ENCODE measurements around the gene EPB41L5.
"Not testable (repeated sequence)": the region's sequence is repeated elsewhere in the genome, so short reads cannot be mapped to it uniquely, and the experiment has no call there.

Gene EPB41L5

DNA sequence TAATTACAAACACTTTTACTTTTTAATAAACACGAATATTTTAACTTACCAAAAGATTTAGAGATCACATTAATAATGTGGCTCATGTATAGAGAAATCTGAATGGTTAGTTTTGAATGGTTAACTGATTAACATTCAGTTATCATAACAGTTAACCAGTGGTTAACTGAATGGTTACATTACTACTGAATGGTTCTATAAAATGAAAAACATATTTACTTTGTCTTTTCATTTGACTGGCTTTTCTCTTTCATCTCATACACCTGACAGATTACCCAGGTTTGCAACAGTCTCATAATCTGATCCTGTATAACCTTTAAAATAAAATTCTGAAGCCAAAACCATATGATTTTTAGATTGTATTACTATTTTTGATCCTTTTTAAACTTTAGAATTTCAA is 91.9 kb downstream of the EPB41L5 start:
- no peak for DNase-seq

DNA sequence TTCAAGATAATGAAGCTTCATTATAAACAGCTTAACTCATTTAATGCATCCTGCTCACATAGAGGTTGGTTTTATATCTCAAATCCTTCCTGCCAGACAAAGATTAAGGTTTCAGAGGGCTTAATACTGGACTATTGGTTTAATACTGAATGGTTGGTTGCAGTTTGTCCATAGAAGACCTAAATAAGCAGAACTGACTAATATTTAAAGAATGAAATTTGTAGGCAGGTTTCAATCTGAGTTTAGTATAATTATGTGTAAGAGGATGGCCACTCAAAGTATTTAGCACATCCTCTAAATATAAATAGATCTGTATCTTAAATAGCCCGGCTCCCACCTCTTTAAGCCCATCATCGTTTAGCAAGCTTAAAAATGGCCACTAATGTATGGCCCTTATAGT is 92.5 kb downstream of the EPB41L5 start:
- DNase-seq: no peak

DNA sequence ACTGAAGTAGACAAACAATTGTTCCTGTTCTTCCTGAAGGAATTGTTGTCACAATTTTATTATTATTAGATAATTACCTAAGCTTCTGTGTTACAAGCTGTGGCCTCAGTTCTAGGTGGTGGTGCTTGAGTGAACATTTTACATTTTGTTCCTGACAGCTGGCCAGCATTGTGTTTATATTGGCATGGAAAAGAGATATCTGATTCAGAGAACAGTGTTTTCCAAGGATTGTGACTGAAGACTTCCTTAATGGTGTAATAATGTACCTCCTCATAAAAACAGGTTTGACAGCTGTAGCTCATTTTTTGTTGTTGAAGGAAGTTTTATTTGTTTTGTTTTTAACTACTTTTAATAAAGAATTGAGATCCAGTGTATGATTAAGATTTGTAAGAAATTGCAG is 95.2 kb downstream of the EPB41L5 start:
- no peak for DNase-seq

DNA sequence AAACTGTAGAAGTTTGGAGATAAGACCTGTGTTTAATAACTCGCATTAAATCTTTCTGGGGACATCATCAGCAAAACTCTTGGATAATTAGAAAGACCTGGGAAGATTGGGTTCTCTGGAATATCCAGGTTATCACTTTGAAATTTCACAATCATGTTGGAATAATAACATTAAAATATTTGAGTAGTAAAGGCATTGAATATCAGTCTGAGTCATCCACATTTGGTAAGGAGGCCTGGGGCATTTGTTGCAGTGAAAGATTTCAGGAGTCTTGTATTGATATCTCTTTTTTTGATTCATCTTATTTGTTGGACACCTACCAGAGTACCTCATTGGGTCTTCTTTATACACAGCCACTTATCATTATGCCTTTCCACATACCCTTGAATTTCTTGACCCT is 95.9 kb downstream of the EPB41L5 start:
- no peak for DNase-seq

DNA sequence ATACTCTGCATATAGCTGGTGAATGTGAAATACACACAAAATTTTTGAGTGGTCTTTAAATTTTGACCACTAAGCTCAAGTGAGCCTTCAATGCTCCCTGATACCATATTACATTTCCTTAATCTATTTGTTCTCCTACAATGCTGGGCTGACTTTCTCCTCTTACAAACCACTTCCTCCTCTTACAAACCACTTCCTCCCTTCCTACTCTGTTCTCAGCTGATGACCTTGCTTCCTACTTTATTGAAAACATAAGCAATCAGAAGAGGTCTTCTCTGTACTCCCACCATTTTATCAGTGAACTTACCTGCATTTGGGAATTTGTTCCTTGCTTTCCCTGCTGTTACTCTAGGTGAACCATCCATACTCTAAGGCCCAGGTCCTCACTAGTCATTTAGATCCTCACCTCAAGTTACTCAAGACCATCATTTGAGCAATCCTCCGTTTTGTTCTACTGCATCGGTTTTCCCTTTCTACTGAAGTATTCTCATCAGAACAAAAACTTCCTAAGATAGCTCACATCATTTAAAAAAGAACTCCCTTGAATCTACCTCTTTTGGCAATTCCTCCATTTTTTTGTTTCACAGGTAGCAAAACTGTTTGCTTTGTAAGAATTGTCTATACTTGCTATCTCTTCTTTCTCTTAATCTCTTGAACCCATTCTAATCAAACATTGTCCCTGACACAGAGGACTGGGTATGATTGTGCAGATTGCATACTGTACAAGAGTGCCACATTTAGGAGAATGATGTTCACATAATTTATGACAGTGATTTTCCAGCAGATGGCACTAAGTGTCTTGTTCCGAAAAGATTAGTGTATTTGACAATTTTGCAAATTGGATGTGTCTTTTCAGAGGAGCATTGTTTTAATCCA is 96.5 kb downstream of the EPB41L5 start:
- no peak for DNase-seq

DNA sequence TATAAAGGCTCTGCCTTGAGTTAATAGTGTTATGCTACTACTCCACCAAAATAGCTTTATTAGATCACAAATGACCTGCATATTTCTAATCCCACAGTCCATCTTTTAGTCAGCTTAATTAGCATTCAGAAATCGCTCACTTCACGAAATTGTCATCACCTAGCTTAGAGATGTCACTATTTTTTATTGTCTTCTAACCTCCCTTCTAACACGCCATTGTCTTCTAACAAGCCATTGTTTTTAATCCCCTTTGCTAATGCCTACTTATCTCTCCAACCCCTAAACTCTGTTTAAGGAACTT is 97.1 kb downstream of the EPB41L5 start:
- no peak for DNase-seq

DNA sequence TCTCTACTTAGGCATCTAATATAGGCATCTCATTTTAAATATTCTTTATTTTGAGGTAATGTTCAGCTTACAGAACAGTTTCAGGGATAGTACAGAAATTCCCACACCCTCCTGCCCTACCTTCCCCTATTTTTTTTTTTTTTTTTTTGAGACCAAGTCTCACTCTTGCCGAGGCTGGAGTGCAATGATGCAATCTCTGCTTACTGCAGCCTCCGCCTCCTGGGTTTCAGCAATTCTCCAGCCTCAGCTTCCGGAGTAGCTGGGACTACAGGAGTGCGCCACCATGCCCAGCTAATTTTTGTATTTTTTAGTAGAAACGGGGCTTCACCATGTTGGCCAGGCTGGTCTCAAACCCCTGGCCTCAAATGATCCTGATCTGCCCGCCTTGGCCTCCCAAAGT is 97.6 kb downstream of the EPB41L5 start:
- DNase-seq: no peak

DNA sequence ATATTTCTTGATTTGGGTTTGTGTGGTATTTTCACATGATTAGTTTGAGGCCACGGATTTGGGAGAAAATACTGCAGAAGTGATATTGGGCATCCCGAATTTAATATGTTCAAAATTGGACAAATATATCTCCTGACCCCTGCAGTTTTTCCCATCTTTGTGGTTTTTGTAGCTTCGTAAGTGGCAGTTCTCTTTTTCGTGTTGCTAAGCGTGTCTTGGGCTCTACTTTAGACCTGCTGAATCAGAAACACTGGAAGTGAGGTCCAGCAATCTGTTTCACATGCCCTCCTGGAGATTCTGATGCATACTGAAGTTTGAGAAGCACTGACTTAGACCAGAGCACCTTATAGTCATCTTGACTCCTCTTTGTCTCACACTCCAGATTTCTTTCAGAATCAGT is 98.3 kb downstream of the EPB41L5 start:
- DNase-seq: no peak

DNA sequence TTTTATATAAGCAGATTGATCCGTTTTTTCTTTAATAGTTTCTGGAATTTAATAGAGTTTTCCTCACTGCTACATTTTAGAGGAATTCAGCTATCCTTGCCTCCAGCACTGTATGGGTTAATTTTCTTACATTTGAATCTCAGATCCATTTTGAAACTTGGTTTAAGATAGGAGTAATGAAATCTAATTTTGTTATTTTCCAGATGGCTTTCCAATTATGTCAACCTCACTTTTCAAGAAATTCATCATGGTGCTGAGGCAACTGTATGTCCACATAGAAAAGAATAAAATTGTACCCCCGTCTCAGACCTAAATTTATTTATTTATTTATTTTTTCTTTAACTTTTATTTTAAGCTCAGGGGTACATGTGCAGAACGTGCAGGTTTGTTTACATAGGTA is 105.1 kb downstream of the EPB41L5 start:
- no peak for DNase-seq

DNA sequence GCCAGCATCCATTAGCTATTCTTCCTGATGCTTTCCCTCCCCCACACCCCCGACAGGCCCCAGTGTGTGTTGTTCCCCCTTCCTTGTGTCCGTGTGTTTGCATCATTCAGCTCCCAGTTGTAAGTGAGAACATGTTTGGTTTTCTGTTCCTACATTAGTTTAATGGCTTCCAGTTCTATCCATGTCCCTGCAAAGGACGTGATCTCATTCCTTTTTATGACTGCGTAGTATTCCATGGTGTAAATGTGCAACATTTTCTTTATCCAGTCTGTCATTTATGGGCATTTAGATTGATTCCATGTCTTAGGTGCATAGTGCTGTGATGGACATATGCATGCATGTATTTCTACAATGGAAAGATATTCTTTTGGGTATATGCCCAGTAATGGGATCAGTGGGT is 105.6 kb downstream of the EPB41L5 start:
- DNase-seq: no peak

DNA sequence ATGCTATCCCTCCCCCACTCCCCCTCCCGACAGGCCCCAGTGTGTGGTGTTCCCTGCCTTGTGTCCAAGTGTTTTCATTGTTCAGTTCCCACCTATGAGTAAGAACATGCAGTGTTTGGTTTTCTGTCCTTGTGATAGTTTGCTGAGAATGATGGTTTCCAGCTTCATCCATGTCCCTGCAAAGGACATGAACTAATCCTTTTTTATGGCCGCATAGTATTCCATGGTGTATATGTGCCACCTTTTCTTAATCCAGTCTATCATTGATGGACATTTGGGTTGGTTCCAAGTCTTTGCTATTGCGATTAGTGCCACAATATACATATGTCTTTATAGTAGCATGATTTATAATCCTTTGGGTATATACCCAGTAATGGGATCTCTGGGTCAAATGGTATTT is 108.5 kb downstream of the EPB41L5 start:
- DNase-seq: not testable (repeated sequence)

DNA sequence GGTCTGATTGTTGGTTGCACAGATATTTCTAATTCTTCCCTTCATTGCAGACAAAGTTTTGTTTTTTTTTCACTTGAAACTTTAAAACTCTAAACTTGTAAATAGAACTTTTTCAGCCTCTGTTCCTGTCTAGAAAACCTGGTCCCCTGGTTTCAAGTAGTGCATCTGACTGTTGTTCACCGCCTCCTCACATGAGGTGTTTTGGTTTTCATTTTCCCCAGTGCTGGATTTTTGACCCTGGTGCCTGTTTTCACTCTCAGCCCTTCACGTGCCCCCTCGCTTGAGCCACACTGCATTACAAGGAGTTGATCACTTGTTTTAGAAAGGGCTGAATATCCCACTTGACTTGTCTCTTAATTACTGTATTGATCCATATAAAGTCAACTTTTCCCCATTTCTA is 110.2 kb downstream of the EPB41L5 start:
- no peak for DNase-seq

DNA sequence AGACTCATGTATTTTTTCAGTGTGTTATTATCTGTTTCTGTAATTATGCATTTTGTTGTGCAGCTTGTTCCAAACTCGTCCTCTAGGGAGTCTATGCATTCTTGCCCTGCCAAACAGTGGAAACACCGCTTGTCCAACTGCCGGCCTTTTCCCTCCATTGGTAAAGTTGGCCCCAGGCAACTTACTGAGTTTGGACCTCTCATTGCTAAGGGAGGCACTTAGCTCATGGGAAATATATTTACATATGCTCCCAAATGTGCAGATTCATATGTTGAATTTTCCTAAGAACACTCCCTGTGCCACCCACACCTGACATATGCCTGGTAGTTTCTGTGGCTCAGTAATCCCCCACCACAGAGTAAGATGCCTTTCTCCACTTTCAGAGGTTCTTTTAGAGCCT is 112.3 kb downstream of the EPB41L5 start:
- no peak for DNase-seq

DNA sequence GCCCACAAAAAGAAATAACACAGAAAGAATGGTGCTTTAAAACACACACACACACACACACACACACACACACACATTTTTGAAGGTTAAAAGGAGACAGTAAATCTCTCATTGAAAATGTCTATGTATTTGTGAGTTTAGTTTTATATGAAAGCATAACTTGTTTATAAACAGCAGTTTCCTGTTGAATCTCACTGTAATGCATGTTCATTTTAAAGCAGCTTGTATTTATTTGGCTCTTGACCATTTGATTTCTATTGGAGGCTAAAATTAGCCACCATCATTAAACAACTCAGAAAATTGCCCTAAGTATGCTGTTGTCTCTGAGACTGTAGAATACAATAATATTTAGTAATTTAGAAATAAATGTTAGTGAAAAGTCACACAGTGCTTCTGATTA is 115.3 kb downstream of the EPB41L5 start:
- no peak for DNase-seq

DNA sequence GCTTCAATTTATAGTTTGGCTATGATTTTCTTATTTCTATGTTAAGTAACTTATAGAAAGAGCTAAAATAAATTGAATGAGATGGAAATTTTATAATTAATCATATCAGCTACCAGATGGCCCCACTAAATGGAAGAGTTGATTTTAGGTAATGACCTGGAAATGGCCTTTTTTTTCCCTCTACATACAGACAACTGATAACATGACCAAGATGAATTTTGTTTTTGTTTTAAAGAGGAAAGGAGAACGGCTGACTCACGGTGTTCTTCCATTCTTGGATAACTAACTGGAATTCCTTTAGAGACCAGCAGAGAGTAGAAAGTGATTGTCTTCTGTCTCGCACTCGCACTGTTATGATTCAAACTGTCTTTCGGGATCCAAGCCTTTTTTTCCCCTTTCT is 119.3 kb downstream of the EPB41L5 start:
- no peak for DNase-seq

DNA sequence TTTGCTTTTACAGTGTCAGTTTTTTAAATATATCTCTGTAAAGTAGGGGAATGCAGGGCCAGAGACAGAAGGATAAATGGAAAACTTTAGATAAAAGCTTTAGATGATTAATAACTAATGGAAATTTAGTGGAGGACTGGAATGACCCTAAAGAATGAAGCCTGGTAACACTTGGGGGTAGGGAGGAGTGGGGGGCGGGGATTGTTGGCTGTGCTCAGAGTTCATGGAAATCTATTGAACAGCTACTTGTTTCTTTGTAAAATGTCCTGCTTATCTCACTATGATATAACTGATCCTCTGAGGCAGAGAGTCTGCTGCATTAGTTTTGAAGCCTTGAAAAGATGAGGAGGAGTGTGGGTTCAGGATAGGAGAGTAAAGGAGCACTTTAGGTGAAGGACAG is 119.8 kb downstream of the EPB41L5 start:
- DNase-seq: no peak

DNA sequence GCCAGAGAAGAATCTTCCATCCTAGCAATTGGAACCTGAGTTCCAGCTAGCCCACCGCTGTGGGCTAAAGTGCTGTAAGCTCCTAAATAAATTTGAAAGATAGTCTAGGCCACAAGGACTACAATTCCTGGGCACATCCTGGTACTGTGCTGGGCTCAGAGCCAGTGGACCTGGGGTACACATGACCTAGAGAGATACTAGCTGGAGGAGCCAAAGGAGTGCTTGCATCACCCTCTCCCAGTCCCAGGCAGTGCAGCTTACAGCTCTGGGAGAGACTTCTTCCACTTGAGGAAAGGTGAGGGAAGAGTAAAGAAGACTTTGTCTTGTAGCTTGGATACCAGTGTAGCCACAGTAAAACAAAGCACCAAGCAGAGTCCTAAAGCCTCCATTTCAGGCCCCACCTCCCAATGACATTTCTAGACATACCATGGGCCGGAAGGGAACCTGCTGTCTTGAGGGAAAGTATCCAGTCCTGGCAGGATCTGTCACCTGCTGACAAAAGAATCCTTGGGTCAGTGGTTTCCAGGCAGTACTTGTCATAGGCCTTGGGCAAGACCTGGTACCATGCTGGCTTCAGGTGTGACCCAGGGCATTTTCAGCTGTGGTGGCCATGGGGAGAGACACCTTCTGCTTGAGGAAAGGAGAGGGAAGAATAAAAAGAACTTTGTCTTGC is 120.8 kb downstream of the EPB41L5 start:
- no peak for DNase-seq

DNA sequence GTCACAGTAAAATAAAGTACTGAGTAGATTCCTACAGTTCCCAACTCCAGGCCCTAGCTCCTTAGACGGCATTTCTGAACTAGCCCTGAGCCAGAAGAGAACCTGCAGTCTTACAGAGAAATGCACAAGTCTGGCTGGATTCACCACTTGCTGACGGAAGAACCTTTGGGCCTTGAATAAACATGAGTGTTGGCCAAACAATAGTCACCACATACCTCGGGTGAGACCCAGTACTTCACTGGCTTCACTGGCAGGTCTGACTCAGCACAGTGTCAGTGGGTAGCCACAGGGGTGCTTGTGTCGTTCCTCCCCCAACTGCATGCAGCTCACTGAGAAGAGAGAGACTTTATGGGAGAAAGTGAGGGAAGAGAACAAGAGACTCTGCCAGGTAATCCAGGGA is 121.4 kb downstream of the EPB41L5 start:
- no peak for DNase-seq

DNA sequence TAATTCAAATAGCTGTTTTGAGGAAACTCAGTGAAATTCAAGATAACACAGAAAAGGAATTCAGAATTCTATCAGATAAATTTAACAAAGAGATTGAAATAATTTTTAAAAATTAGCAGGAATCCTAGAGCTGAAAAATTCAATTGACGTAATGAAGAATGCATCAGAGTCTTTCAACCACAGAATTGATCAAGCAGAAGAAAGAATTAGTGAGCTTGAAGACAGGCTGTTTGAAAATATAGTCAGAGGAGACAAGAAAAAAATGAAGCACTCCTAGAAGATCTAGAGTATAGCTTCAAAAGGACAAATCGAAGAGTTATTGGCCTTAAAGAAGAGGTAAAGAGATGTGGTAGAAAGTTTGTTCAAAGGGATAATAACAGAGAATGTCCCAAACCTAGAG is 122.1 kb downstream of the EPB41L5 start:
- DNase-seq: not testable (repeated sequence)

DNA sequence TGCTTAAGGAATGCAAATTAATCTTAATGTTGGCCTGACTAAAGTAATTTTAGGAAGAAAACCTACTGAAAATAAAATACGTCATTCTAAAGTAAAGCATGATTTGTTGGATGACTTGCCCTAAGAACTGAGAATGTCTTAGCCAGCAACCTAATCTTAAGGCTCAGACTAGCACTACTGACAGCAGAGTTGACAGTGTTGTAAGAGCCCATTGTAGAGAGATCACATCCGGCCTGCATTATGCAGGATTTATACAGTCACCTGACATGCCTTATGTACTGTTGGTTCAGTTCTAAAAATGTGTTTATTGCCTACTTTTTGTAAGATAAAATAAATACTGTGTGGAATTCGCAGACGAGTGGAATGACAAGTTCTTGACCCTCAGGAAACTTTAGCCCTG is 128.0 kb downstream of the EPB41L5 start:
- no peak for DNase-seq

DNA sequence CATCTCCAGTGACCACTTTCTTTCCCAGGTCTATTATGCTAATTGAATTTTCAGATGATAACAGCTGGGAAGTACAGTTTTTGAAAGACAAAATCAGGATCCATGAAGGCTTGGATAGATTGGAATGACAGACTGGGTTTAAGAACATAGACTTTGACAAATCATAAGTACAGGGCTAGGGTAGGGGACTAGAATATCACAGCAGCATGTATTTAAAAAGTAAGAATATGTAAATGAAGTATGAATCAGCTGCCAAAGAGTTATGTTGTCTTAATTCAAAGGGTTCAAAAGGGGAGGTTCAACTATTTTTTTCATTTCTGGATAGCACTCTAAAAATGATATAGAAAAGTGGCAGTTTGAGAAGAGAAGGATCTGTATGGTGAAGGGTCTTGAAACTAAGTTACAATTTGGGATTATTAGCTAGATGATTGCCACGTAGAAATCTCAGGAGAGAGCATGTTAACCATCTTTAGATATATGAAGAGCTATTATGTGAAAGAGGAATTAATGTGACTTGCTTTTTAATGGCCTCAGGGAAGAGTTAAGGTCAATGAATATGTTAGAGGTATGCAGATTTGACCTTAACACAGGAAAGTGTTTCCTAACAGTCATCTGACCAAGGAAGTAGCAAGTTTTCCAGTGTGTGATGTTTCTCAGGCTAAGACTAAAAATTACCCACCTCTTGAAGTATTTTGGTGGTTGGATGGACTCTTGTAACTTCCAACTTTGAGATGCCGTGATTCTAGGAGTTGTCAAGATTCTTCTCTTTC is 128.6 kb downstream of the EPB41L5 start:
- no peak for DNase-seq

DNA sequence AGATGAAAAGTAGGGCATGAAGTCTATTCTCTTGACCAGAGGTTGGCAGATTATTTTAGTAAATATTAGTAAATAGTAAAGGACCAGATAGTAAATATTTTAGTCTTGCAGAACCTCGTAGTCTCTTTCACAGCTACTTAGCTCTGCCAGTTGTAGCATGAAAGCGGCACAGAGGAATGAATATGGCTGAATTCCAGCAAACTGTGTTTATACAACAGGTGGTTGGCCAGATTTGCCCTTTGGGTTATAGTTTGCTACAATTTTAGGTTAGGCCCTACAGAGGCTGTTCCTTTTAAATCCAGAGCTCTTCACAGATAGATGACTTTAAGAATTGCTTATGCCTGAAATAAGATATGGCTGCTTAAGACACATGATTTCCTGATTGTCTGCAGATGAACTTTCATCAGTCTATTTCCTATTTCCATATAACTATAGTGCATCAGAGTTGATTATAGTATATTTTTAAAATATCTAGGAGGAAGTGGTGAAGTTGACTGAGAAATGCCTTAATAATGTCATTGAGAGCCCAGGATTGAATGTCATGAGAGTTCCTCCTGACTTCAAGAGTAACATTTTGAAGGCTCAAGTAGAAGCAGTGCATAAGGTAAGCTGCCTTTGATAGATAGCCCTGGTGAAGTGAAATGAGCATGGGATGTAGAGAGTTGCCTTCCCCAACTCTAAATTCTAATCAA is 129.8 kb downstream of the EPB41L5 start:
- no peak for DNase-seq

DNA sequence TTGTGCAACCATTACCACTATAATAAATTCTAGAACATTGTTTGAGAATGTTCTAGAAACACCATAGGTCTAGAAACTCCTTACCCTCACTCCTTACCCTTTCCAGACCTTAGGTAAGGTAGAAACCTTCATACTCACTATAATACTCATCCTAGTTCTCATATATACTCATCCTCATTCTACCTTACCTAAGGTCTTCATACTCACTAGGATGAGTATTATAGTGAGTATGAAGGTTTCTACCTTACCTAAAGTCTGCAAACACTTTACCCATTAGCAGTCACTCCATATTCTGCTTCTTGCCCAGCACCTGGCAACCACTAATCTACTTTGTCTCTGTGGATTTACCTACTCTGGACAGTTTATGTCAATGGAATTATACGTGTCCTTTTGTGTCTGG is 135.4 kb downstream of the EPB41L5 start:
- DNase-seq: no peak

DNA sequence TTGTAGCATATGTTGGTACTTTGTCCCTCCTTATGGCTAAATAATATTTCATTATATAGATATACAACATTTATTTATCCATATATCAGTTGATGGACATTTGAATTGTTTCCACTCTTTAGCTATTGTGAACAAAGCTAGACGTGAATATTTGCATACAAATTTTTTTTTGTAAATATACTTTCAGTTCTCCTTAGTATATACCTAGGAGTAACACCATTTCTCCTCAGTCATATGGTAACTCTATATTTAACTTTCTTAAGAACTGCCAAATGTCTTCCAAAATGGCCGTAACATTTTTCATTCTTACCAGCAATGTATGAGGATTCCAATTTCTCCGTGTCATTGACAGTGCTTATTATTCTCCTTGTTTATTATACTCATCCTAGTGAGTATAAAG is 135.8 kb downstream of the EPB41L5 start:
- no peak for DNase-seq
